Adrenal gland (tissue), 5 donors: ENCODE data around the gene BEND7.

Experiments
- CTCF ChIP-seq, 6 experiments: fragments of 450-650 bp in 4 of 6; fragments of 200-600 bp in 2 of 6; sonication (generic) in 1 of 6; IDR thresholded peaks; 1 replicate in 5 of 6; 2 replicates in 1 of 6; pipeline versions ENCODE4 v1.5.1 to v1.8.0; 2016 to 2021; ENCODE audit warnings: antibody characterized with exemption in 6 of 6, mild to moderate bottlenecking in 2 of 6, moderate library complexity in 1 of 6
- POLR2A ChIP-seq, 2 donors: fragments of 450-650 bp; IDR thresholded peaks; one replicate each; pipeline ENCODE4 v1.6.1; 2017; ENCODE audit warnings: antibody characterized with exemption in 2 of 2, mild to moderate bottlenecking in 2 of 2, moderate library complexity in 1 of 2
- donor health status: DM: no; HTN: no; CAD: no.

GRCh38 chr10:13412894-13413293 is 115.9 kb downstream of the BEND7 start:
- TF ChIP-seq CTCF (IDR thresholded peaks at IDR 0.05) (no peak), POLR2A (IDR thresholded peaks at IDR 0.05) (no peak)
